Stimulated activated CD8-positive, alpha-beta memory T cell treated with anti-CD3 and anti-CD28 coated beads, Interleukin-4, amount 100 ng/mL, for 4 hours (primary cell): Measurements from ENCODE around the gene ETFB.
A peak's percentile ranks its signal among the peaks of the same experiment; 100 is the strongest.
"Not testable (repeated sequence)": the region's sequence is repeated elsewhere in the genome, so short reads cannot be mapped to it uniquely, and the experiment has no call there.

Experiments
- DNase-seq, 2 donors: peaks; one replicate each; pipeline ENCODE4 v3.0.0-alpha.2; 2020; ENCODE audit warnings: low read depth in 2 of 2, low spot score in 1 of 2

The ETFB gene

DNA sequence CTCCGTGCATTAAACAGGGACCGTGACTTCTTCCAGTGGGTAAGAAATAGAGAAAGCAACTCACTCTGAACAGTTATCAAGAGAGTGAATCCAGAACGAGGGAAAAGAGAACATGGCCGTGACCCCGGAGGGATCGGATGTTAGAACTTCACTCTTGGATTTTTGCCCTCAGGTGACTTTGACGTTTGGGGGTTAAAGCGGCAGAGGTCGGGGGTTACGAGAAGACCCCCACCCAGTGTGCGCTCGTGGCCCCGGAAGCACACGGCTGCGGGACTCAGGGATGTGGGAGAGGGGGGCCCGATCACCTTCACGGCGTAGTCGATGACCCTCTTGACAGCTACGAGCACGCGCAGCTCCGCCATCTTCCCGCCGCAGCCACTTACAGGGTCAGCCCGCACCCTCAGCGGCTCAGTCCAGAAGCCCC, at the start of gene ETFB:
Gene ETFB, minus strand, starts transcription at position 424 of the 424 bp plus-strand sequence. Its CDS starts 62 bp downstream, at position 362.
- no peak for DNase-seq

DNA sequence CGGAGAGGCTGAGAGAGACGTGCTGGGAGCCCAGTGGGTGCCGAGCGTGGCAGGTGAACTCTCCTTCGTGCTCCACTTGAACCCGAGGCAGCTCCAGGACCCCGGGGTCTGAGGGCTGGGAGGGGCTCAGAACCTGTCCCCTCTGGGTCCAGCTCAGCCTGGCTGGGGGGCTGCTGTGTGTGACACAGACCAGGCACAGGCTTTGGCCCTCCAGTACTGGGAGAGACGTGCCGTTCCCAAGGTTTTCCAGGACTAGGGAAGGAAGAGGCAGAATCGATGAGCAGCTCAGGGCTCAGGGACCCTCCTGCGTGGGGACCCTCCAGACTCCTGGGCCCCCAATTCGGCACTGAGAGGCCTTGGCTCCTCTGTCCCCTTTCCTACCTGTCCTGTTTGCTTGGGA, 49.0 kb upstream of the ETFB start:
- no peak for DNase-seq

DNA sequence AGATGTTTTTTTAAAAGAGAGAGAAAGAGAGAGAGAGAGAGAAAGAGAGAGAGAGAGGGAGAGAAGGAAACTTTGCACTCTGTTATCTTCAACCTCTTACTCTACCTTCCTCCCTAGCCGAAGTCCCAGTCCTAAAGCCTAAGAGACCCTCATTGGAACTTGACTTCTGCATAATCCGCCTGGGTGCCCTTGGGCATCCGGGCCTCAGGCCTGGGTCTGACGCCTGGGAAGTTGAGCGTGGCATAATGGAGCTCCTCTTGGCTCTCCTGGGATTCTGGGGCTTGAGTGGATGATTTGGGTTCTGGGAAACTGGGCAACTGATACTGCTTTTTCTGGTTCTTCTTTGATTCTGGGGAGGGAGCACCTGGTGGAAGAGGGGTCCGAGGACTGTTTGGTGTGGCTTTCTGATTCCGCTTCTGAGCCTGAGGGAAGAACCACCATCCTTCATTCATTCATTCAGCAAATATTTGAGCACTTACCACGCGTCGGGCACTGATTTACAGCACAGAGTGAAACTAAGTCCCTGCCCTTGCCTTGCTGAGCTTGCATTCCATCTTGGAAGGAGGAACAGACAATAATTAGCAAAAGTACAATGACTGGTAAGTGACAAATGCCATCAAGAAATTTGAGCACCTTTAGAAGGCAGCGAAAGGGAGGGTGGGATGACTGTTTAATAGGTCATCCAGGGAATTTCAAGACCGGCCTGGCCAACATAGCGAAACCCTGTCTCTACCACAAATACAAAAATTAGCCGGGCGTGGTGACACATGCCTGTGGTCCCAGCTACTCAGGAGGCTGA, 45.0 kb upstream of the ETFB start:
- no peak for DNase-seq

DNA sequence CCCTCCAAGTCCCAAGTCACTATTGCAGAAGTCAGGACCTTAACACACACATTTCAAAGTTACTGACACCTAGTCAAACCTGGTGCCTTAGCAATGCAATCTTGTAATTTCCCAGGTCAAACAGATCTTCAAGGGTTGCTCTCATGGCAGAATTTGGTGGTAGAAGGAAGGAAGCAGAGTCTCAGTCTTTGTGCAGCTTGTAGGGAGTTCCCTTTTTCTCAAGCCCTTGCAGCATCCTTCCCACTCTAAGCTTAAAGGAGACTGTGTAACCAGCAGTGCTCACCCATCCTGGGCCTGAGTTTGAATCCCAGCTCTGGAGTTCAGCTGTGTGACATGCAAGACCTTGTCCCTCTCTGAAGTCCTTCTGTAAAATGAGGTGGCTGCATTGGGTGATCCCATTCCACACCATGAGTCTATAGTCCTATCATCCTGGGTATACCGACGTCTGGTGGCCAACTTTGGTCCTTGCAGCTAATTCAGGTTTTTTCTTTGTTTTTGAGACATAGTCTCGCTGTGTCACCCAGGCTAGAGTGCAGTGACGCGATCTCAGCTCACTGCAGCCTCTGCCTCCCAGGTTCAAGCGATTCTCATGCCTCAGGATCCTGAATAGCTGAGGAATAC, 41.4 kb upstream of the ETFB start:
- DNase-seq: no peak

DNA sequence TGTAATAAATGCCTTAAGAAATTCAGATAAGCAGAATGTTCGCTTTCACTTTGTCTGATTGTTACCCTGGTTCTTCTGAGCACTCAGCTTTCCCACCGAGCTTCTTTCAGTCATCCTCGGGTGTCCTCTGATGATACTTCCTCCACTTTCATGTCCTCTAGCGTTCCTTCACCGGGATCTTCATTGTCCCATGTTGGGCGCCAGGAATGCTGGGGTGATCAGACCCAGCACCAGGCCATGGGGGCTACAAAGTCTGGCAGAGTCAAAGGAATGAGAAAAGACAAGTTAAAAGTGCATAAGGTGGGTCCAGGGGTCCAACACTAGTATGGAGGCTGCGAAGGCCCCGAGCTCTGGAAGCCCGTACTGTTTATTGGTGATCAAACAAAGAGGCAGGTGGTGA, 35.9 kb upstream of the ETFB start:
- DNase-seq: no peak

DNA sequence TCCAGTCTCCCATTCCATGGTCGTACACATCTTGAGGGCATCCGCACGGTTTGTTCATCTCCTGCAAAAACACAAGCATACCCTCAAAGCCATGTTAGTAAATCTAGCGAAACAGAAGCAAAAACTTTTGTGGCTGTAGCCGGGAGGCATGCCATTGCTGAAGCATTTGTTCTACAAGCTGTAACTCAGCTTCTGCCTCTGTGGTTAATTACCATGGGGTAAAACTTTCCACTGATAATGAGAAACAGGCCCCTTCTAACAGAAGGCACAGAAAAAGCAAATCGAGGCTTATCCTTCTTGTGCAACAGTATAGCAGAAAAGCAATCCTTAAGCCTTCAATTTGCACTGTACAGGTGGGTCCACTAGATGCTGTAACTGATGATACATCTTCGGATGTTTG, 33.7 kb upstream of the ETFB start:
- DNase-seq: not testable (repeated sequence)

DNA sequence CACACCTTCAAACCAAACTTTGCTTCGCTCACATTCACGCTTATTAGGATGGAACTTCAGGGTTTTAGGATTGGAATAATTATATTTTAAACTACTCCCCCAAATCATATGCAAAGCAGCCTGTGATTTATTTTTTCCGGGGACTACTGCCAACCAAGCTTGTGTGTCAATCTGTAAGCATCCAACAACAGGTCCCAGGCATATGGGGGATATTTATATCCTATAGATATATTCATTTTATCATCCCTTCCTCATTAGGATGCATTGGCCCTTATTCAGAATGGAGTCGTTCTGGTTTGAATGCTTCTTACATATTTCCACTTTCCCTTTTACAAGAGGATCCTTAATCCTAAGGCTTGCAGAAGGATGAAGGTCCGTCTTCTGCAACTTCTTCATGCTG, 33.0 kb upstream of the ETFB start:
- no peak for DNase-seq

DNA sequence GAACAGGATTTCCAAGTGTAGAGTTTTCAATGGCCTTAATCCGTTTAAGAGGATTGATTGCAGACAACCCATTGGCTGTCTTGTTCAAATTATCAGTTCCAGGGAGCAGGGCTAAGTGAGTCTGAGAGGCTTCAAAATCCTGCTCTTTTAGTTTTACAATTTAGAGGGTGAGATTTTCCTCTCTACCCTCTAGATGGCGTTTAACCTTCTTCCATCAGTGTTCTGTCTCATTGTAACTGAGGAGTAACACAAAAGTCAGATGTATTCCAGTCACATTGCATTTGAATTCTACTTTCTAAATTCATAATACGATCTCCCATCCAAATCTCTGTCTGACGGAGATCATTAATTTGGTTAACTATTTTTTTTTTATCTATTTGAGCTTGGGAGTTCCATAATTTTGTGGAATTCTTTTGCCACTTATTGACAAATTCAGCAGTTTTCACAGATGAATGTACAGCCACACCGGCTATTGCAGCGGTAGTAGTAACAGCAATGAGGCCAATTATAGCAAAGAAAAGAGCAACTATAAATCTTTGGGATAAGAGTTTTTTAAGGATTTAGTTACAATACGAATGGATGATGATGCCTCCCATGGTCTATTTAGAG, 32.0 kb upstream of the ETFB start:
- no peak for DNase-seq

DNA sequence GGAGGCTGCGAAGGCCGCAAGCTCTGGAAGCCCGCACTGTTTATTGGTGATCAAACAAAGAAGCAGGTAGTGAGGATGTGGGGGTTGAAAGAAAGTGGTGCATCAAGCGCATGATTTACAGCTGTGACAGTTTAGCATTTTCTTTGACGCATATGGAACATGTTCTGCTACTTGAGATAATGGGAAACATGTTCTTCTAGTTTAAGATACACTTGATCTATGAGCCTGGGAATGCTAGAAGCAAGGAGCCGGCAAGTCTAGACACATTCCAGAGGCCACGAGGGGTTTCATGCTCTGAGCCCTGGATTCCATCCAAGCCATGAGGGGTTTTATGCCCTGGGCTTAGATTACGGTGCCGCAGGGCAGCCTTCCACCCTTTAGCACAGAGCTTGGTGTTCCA, 31.3 kb upstream of the ETFB start:
- DNase-seq: not testable (repeated sequence)

DNA sequence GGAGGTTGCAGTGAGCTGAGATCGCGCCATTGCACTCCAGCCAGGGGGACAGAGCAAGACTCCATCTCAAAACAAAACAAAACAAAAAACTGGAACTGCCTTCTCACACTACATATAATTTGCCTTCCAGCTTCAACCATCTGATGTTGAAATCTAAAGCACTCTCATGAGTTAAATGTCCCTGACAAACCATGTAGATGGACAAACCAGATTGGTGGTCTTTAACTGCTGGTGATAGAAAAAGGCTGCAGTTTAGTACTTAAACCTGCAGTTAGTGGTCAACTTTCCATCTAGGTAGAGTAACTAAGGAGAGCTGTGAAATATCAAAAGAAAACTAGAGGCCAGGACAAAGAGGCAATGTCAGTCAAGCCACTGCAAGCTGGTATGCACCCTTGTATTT, 30.0 kb upstream of the ETFB start:
- DNase-seq: no peak

DNA sequence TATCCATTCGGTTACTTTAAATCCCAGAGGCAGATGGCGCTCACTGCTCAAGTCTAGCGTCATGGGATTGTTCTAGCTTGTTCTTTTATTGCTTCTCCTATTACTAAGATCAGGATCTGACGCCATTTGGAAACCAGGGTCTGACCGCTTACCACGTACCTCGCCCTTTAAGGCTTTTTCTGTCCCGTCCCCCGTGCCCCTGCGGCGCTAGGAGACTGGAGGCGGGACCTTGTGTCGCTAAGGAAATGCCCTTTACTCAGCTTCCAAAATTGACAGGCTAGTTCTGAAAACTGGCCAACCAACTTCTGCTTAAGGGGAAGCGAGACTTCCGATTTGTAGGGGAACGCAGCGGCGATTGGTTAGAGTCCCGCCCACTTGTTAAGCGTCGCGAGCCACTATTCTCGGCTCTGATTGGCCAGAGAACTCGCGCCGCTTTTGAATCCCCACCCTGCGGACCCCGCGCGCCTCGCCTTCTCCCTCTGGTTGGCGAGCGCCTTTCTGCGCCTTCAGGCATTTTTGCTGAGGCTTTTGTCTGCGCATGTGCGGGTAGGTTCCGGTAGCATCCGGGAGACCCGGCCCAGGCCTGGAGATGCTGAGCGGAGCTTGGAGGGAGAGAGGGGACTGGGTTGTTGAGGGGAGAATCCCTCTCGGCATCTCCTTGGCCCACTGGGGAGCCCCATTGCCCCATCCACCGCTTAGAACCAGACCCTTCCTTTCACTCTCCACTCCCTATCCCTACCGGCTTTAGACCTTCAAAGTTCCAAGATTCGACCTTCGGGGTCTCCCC, 28.1 kb upstream of the ETFB start:
- DNase-seq: peak; percentile 75 to 82

DNA sequence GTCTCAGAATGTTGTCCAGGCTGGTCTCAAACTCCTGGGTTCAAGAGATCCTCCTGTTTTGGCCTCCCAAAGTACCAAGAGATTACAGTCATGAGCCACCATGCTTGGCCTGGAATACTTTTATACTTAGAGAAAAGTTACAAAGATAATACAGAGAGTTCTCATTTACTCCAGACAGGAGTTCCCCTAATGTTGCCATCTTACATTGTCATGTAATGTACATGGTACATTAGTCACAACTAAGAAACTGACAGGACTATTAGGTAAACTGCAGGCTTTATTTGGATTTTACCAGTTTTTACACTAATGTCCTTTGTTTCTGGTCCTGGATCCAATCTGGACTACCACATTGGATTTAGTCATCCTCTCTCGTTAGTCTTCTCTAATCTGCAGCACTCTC, 26.5 kb upstream of the ETFB start:
- no peak for DNase-seq

DNA sequence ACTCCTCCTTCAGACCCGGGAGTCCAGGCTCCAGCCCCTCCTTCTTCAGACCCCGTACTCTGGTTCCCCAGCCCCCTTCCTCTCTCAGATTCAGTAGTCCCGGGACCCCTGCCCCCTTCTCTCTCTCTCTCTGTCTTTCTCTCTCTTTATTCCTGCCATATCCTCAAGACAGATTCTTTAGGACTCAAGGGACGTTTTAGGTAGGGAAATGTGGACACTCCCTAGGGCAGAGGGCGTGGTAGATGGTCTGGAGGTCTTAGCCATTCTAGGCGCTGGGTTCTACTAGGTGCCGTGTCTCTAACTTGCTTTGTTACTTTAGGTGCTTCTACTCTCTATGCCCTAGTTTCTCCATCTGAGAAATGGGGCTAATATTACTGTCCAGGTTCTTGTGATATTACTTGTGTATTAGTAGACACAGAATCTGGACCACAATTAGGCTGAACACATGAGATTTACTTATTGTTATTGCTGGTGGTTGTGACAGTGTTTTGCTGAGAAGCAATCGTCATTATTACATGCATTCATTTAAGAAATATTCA, 25.0 kb upstream of the ETFB start:
- DNase-seq: no peak

DNA sequence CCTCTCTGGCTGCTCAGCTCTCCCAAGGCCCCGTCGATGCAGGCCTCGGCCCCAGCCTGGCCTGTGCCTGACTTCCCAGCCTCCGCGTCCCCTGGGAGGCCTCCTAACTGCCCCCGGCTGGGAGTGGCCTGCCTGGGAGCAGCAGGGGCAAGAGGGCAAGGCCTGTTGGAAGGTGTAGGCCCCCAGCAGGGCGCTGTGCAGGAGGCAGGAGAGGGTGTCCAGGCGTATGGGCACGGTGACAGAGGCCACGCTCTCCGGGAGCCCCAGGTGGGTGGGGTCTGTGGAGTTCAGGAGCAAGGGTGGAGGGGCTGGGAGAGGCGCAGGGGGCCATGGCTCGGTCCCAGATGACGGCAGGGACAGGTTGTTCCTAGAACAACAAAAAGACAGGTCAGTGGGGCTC, 23.0 kb upstream of the ETFB start:
- DNase-seq: no peak

DNA sequence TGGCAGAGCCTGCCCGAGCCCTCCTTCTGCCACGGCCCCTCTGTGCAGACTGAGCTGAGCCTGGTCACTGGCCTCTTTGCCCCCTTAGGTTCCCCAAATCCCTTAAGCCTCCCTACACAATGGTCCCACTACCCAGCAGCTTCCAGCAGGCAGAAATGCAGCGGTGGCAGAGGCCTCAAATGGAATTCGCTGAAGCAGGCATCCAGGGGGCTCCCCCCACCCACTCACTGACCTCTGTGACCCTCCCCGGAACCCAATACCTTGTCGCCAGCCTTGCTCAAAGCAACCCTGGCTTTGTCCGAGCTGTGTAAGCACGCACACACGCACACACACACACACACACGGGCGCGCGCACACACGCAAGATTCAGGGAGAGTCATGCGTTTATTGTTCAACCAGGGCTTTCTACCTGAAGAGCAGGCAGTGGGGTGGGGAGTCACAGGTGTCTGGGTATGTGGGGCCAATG, 21.8 kb upstream of the ETFB start, which contains the start of gene LIM2:
Gene LIM2, minus strand, starts transcription at position 51 of the 466 bp plus-strand sequence. CDS start 531 bp downstream, outside the sequence.
- DNase-seq: no peak

DNA sequence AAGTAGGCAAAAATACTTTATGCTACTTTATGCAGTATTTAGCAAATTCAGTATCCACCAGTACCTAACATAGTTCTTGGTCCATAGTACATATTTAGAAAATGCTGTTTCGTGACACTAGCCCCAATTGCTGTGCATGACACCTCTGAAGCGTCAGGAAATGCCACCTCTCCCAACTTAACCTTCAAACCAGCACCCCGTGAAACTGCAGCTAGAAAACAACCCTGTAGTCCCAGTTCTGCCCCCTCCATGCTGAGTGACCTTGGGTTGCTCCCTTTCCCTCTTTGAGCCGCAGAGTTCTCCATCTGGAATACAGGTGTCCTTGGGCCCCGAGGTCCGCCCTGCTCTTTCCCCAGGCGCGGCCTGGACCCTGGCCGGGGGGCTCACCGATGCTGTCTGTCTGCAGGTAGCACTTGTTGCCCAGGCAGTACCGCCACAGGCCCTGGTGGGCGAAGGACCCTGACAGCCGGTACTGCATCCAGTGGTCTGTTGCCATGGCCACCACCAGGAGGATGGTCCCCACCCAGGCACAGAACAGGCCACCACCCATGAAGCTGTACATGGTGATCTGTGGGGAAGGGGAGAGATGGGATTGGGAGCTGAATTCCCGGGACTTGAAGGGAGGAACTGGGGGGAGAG, 20.8 kb upstream of the ETFB start:
- DNase-seq: no peak

DNA sequence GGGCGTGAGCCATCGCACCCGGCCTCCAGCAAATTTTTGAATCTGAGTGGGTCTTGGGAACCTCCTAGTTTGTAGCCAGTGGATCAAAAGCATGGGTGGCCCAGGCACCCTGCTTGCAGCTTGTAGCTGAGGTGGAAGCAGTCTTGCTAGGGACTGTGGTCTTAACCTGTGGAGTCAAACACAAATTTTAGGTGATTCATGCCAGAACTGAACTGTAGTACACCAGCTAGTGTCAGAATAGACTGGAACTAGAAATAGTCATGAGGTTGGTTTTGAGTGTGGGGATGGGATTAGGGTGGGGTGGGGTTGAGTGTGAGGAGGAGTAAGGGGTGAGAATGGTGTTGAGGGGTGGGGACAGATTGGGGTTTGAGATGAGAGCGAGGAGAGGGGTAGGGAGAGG, 15.8 kb upstream of the ETFB start:
- DNase-seq: no peak

DNA sequence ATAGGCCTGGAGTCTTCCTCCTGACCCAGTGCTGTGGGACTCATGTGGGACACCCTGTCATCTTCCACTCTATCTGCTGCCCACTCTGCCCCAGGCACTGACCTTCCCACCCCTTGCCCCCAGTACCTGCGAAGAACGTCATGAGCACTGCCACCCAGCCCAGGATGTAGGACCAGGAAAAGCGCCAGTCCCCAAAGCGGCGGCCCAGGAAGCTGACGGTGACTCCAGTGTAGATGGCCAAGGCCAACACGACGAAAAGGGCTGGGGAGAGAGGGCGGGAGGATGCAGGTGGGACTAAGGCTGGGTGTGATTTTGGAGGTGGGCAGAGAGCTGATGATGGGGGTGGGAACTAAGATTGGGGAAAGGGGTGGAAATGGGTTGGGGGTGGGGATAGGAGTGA, 14.2 kb upstream of the ETFB start:
- DNase-seq: no peak

DNA sequence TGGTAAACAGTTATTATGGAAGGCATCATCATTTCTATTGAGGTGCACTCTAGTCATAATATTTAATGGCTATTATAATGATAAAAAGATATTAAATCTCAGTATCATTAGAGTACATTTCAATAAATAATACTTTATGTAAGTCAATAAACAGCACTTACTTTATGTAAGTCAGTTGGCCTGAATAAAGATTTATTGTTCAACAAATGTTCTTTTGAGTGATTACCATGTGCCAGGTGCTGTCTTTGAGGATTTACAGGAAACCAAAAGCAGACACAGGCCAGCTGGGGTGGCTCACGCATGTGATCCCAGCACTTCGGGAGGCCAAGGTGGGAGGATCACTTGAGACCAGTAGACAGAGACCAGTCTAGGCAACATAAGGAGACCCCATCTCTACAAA, 11.2 kb upstream of the ETFB start:
- DNase-seq: no peak

DNA sequence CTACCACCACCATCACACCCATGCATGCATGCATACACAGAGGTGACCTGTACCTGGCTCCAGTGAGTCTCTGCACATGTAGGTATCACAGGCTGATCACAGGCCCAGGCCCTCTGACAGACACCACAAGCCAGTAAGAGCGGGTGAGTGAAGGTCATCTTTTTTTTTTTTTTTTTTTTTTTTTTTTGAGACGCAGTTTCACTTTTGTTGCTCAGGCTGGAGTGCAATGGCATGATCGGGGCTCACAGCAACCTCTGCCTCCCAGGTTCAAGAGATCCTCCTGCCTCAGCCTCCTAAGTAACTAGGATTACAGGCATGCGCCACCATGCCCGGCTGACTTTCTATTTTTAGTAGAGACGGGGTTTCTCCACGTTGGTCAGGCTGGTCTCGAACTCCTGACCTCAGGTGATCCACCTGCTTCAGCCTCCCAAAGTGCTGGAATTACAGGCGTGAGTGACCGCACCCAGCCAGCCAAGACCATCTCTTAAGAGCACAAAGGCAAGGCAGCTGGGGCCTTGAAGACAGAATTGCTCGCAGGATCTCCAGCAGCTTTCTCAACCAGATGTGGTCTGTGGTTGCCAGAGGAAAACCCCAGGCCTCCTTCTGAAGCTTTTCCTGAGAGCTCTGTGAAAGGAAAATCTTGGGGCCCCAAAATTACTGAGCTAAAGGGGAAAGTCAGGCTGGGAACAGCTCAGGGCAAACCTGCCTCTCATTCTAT, 9.5 kb upstream of the ETFB start:
- peak in 1 of 2 donors; percentile 44 for DNase-seq
